Liver (tissue), 3 donors: Measurements from ENCODE around the gene RAPH1.

Experiments
- EGR1 ChIP-seq, 2 donors: IDR thresholded peaks; 2 replicates each; pipeline ENCODE4 v1.6.1; 2016 to 2018; ENCODE audit warnings: antibody characterized with exemption in 2 of 2, low read depth in 2 of 2
- FOXA1 ChIP-seq: IDR thresholded peaks from 2 replicates; pipeline ENCODE4 v1.6.1; 2016; ENCODE audit warnings: antibody characterized with exemption
- JUND ChIP-seq, 2 donors: IDR thresholded peaks; 2 replicates each; pipeline ENCODE4 v1.6.1; 2016; ENCODE audit warnings: antibody characterized with exemption in 2 of 2
- SP1 ChIP-seq: IDR thresholded peaks from 2 replicates; pipeline ENCODE4 v1.6.1; 2018; ENCODE audit warnings: antibody characterized with exemption, mild to moderate bottlenecking
- TAF1 ChIP-seq: conservative IDR thresholded peaks from 2 replicates; pipeline ENCODE4 v1.6.1; 2016; ENCODE audit warnings: antibody characterized with exemption, mild to moderate bottlenecking
- YY1 ChIP-seq: IDR thresholded peaks from 2 replicates; pipeline ENCODE4 v1.6.1; 2016; ENCODE audit warnings: antibody characterized with exemption, mild to moderate bottlenecking
- TF ChIP-seq, protein P1 (sequence below): IDR thresholded peaks from 2 replicates; pipeline ENCODE4 v1.6.1; 2016; ENCODE audit warnings: antibody characterized with exemption
- TF ChIP-seq, protein P2 (sequence below): IDR thresholded peaks from 2 replicates; pipeline ENCODE4 v1.6.1; 2016; ENCODE audit warnings: antibody characterized with exemption
- TF ChIP-seq, protein P3 (sequence below): IDR thresholded peaks from 2 replicates; pipeline ENCODE4 v1.6.1; 2016; ENCODE audit warnings: antibody characterized with exemption, mild to moderate bottlenecking
- TF ChIP-seq, protein P4 (sequence below): fragments of 150-350 bp; IDR thresholded peaks from 2 replicates; pipeline ENCODE4 v1.5.1; 2017; ENCODE audit warnings: improper control_type of control experiment, low read depth, low read length; ENCODE audit not compliant: missing input control
- TF ChIP-seq, protein P5 (sequence below): IDR thresholded peaks from 2 replicates; pipeline ENCODE4 v1.6.1; 2016; ENCODE audit warnings: antibody characterized with exemption
- donor health status: healthy.
- donor health status: healthy.

DNA sequence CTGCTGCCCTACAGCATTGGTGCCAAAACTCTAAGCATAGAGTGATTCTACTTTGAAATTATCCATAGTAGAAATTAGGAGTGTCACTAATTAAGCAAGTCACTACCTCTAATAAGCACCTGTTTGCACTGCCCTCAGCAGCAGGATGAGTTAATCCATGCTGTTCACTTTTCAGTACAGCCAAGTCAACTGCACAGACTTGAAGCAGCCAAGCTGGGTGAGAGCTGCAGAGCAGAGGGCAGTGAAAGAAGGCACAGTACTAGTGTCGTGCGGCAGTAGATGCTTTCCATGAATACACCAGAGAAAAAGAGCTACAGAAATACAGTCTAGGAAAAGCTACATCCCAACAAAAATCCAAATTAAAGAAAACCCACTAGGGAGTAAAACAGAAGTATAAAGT lies 98.6 kb downstream of the RAPH1 start:
- TF ChIP-seq, protein P1, sequence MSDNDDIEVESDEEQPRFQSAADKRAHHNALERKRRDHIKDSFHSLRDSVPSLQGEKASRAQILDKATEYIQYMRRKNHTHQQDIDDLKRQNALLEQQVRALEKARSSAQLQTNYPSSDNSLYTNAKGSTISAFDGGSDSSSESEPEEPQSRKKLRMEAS = no peak
- TF ChIP-seq, protein P2, sequence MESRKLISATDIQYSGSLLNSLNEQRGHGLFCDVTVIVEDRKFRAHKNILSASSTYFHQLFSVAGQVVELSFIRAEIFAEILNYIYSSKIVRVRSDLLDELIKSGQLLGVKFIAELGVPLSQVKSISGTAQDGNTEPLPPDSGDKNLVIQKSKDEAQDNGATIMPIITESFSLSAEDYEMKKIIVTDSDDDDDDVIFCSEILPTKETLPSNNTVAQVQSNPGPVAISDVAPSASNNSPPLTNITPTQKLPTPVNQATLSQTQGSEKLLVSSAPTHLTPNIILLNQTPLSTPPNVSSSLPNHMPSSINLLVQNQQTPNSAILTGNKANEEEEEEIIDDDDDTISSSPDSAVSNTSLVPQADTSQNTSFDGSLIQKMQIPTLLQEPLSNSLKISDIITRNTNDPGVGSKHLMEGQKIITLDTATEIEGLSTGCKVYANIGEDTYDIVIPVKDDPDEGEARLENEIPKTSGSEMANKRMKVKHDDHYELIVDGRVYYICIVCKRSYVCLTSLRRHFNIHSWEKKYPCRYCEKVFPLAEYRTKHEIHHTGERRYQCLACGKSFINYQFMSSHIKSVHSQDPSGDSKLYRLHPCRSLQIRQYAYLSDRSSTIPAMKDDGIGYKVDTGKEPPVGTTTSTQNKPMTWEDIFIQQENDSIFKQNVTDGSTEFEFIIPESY = no peak
- TF ChIP-seq, protein P3, sequence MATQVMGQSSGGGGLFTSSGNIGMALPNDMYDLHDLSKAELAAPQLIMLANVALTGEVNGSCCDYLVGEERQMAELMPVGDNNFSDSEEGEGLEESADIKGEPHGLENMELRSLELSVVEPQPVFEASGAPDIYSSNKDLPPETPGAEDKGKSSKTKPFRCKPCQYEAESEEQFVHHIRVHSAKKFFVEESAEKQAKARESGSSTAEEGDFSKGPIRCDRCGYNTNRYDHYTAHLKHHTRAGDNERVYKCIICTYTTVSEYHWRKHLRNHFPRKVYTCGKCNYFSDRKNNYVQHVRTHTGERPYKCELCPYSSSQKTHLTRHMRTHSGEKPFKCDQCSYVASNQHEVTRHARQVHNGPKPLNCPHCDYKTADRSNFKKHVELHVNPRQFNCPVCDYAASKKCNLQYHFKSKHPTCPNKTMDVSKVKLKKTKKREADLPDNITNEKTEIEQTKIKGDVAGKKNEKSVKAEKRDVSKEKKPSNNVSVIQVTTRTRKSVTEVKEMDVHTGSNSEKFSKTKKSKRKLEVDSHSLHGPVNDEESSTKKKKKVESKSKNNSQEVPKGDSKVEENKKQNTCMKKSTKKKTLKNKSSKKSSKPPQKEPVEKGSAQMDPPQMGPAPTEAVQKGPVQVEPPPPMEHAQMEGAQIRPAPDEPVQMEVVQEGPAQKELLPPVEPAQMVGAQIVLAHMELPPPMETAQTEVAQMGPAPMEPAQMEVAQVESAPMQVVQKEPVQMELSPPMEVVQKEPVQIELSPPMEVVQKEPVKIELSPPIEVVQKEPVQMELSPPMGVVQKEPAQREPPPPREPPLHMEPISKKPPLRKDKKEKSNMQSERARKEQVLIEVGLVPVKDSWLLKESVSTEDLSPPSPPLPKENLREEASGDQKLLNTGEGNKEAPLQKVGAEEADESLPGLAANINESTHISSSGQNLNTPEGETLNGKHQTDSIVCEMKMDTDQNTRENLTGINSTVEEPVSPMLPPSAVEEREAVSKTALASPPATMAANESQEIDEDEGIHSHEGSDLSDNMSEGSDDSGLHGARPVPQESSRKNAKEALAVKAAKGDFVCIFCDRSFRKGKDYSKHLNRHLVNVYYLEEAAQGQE = no peak
- no peak for TF ChIP-seq YY1
- TF ChIP-seq, protein P4, sequence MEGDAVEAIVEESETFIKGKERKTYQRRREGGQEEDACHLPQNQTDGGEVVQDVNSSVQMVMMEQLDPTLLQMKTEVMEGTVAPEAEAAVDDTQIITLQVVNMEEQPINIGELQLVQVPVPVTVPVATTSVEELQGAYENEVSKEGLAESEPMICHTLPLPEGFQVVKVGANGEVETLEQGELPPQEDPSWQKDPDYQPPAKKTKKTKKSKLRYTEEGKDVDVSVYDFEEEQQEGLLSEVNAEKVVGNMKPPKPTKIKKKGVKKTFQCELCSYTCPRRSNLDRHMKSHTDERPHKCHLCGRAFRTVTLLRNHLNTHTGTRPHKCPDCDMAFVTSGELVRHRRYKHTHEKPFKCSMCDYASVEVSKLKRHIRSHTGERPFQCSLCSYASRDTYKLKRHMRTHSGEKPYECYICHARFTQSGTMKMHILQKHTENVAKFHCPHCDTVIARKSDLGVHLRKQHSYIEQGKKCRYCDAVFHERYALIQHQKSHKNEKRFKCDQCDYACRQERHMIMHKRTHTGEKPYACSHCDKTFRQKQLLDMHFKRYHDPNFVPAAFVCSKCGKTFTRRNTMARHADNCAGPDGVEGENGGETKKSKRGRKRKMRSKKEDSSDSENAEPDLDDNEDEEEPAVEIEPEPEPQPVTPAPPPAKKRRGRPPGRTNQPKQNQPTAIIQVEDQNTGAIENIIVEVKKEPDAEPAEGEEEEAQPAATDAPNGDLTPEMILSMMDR = no peak
- TF ChIP-seq TAF1 = no peak
- no peak for TF ChIP-seq JUND (IDR thresholded peaks at IDR 0.05)
- TF ChIP-seq EGR1 (IDR thresholded peaks at IDR 0.05; ENCODE audit: low read depth in 2 of 2) = no peak
- no peak for TF ChIP-seq FOXA1
- TF ChIP-seq, protein P5, sequence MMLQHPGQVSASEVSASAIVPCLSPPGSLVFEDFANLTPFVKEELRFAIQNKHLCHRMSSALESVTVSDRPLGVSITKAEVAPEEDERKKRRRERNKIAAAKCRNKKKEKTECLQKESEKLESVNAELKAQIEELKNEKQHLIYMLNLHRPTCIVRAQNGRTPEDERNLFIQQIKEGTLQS = no peak
- no peak for TF ChIP-seq SP1
